ENCODE results near the gene TAMALIN.
A peak's percentile ranks its signal among the peaks of the same experiment; 100 is the strongest.

The TAMALIN gene

DNA sequence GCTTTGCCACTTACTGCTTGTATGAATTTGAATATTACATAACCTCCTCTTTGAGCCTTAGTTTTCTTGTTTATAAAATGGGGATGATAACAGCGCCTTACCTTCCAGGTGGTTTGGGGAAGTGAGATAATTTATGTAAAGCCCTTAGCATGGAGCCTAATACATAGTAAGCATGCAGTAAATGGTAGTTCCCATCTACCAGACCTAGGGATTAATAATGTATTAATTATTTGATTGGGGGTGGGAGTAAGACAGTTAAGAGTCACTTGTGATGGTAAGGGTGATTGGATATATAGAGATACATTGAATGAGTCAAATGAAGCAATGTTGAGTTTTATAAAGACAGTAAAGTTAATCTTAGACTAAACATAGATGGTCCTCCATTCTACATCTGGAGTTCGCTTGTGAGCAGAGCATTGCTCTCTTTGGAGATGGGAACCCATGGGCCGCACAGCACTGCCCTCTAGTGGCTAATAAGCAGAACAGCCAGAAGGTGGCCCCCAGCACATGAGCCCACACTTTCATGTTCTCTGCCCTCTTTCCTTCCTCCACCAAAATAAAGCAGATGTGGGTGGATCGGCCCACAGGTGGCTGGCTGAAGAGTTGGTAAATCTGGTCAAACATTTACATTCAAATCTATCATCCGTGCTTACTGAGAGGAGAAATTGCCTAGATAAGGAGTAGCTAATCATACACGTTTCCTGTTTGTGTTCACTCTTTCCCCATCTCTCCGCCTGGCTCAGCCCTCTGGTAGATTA lies 26.5 kb upstream of the TAMALIN start:
- Histone ChIP-seq H3K9me3 (ENCODE audit: insufficient read depth, low read length, severe bottlenecking) (no peaks in the 10 kb centered on the region), H3K79me2 (ENCODE audit: insufficient read depth, low read length) (no peaks in the 10 kb centered on the region), H3K4me1 (ENCODE audit: insufficient read depth, low read length) (no peaks in the 10 kb centered on the region), H3K36me3 (ENCODE audit: insufficient read depth, low read length) (peaks cover 74% of the 10 kb centered on the region), H3K4me2 (ENCODE audit: insufficient read depth, low read length) (no peak overlapping the region), H3K9ac (ENCODE audit: low read depth, low read length) (no peak overlapping the region), H4K20me1 (ENCODE audit: insufficient read depth, low read length) (0 out of 2 replicates have a peak, but pooled peaks cover 2% of the 10 kb centered on the region), H3K4me3 (ENCODE audit: low read depth in 1 of 2, low read length in 2 of 2) (no peak overlapping the region), H3K27ac (ENCODE audit: low read length) (0 out of 2 replicates have a peak overlapping the region, but pooled peaks have one; percentile 15), H2AFZ (ENCODE audit: low read depth, low read length) (no peak overlapping the region), H3K27me3 (ENCODE audit: insufficient read depth, low read length, poor library complexity) (no peaks in the 10 kb centered on the region)
- peak; percentile 69 for DNase-seq
- peak; percentile 99 for ATAC-seq (ENCODE audit: insufficient read depth, low read depth)
- no peak for TF ChIP-seq EZH2 (IDR thresholded peaks at IDR 0.05; ENCODE audit: borderline replicate concordance, low read depth, low read length, severe bottlenecking)
- TF ChIP-seq, protein P1, sequence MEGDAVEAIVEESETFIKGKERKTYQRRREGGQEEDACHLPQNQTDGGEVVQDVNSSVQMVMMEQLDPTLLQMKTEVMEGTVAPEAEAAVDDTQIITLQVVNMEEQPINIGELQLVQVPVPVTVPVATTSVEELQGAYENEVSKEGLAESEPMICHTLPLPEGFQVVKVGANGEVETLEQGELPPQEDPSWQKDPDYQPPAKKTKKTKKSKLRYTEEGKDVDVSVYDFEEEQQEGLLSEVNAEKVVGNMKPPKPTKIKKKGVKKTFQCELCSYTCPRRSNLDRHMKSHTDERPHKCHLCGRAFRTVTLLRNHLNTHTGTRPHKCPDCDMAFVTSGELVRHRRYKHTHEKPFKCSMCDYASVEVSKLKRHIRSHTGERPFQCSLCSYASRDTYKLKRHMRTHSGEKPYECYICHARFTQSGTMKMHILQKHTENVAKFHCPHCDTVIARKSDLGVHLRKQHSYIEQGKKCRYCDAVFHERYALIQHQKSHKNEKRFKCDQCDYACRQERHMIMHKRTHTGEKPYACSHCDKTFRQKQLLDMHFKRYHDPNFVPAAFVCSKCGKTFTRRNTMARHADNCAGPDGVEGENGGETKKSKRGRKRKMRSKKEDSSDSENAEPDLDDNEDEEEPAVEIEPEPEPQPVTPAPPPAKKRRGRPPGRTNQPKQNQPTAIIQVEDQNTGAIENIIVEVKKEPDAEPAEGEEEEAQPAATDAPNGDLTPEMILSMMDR (IDR thresholded peaks at IDR 0.05; ENCODE audit: borderline replicate concordance, extremely low read depth, low read length, poor library complexity, severe bottlenecking) = peak; percentile 98

DNA sequence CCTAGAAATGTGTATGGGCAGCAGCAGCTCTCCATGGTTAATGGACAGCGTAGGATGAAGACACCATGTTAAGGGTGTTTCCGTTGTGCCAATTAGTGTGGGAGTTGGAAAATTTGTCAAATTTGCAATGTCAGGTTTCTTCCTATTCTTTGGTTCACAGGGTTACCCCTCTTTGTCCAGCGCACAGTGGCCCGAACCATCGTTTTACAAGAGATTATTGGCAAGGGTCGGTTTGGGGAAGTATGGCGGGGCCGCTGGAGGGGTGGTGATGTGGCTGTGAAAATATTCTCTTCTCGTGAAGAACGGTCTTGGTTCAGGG lies 26.0 kb upstream of the TAMALIN start:
- no peaks in the 10 kb centered on the region for H3K9me3 ChIP-seq (ENCODE audit: insufficient read depth, low read length, severe bottlenecking)
- H3K4me3 ChIP-seq (ENCODE audit: low read depth in 1 of 2, low read length in 2 of 2) = no peak overlapping the region
- peaks cover 74% of the 10 kb centered on the region for H3K36me3 ChIP-seq (ENCODE audit: insufficient read depth, low read length)
- H3K4me1 ChIP-seq (ENCODE audit: insufficient read depth, low read length) = no peaks in the 10 kb centered on the region
- H2AFZ ChIP-seq (ENCODE audit: low read depth, low read length) = no peak overlapping the region
- no peak for TF ChIP-seq EZH2 (IDR thresholded peaks at IDR 0.05; ENCODE audit: borderline replicate concordance, low read depth, low read length, severe bottlenecking)
- TF ChIP-seq, protein P1 (IDR thresholded peaks at IDR 0.05; ENCODE audit: borderline replicate concordance, extremely low read depth, low read length, poor library complexity, severe bottlenecking) = no peak
- no peak overlapping the region for H3K4me2 ChIP-seq (ENCODE audit: insufficient read depth, low read length)
- no peak for ATAC-seq (ENCODE audit: insufficient read depth, low read depth)
- DNase-seq = no peak
- no peak overlapping the region for H3K9ac ChIP-seq (ENCODE audit: low read depth, low read length)
- H3K27ac ChIP-seq (ENCODE audit: low read length) = 0 out of 2 replicates have a peak overlapping the region, but pooled peaks have one; percentile 15
- no peaks in the 10 kb centered on the region for H3K27me3 ChIP-seq (ENCODE audit: insufficient read depth, low read length, poor library complexity)
- H3K79me2 ChIP-seq (ENCODE audit: insufficient read depth, low read length) = no peaks in the 10 kb centered on the region
- no peaks in the 10 kb centered on the region for H4K20me1 ChIP-seq (ENCODE audit: insufficient read depth, low read length)

DNA sequence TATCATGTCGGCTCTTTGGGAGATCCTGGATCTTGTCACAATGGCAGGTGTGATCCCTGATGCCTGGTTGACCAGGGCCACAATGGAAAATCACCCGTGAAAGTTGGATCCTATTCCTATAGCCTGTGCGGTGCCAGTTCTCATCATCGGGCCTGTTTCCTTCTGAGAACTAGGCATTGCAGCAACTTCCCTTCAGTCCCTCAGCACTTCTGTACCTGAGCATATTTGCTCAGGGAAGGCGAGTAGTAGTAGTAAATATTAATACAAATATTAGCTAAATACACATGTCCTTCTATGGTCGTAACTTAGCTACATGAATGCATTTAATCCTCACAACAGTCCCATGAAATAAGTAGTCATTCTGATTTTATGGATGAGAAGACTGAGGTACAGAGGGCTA lies 22.1 kb upstream of the TAMALIN start:
- H3K27me3 ChIP-seq (ENCODE audit: insufficient read depth, low read length, poor library complexity) = no peaks in the 10 kb centered on the region
- no peak overlapping the region for H3K9ac ChIP-seq (ENCODE audit: low read depth, low read length)
- H3K79me2 ChIP-seq (ENCODE audit: insufficient read depth, low read length) = no peaks in the 10 kb centered on the region
- no peak overlapping the region for H3K27ac ChIP-seq (ENCODE audit: low read length)
- H4K20me1 ChIP-seq (ENCODE audit: insufficient read depth, low read length) = no peaks in the 10 kb centered on the region
- ATAC-seq (ENCODE audit: insufficient read depth, low read depth) (no peak), DNase-seq (no peak)
- H2AFZ ChIP-seq (ENCODE audit: low read depth, low read length) = no peak overlapping the region
- no peak overlapping the region for H3K4me2 ChIP-seq (ENCODE audit: insufficient read depth, low read length)
- H3K4me1 ChIP-seq (ENCODE audit: insufficient read depth, low read length) = no peaks in the 10 kb centered on the region
- H3K9me3 ChIP-seq (ENCODE audit: insufficient read depth, low read length, severe bottlenecking) = no peaks in the 10 kb centered on the region
- H3K4me3 ChIP-seq (ENCODE audit: low read depth in 1 of 2, low read length in 2 of 2) = no peak overlapping the region
- H3K36me3 ChIP-seq (ENCODE audit: insufficient read depth, low read length) = peaks cover 67% of the 10 kb centered on the region
- TF ChIP-seq, protein P1 (IDR thresholded peaks at IDR 0.05; ENCODE audit: borderline replicate concordance, extremely low read depth, low read length, poor library complexity, severe bottlenecking) = no peak
- TF ChIP-seq EZH2 (IDR thresholded peaks at IDR 0.05; ENCODE audit: borderline replicate concordance, low read depth, low read length, severe bottlenecking) = no peak

All from DND-41 (cell line).